Fibroblast of skin of left biceps (primary cell): Measurements from ENCODE around the gene MAPK1.
A peak's percentile ranks its signal among the peaks of the same experiment; 100 is the strongest.
"Not testable (repeated sequence)": the region's sequence is repeated elsewhere in the genome, so short reads cannot be mapped to it uniquely, and the experiment has no call there.

Experiments
- DNase-seq, 2 experiments: peaks; one replicate each; pipeline ENCODE4 v3.0.0-alpha.2; 2013; ENCODE audit warnings: low read depth in 2 of 2

The MAPK1 gene

GRCh38 chr22:21818487-21819182 lies 48.8 kb downstream of the MAPK1 start:
- DNase-seq, result no peak

GRCh38 chr22:21817497-21817853 lies 50.0 kb downstream of the MAPK1 start:
- not testable (repeated sequence) for DNase-seq

GRCh38 chr22:21816787-21817496 lies 50.5 kb downstream of the MAPK1 start:
- peak; percentile 65 to 67 for DNase-seq

DNA sequence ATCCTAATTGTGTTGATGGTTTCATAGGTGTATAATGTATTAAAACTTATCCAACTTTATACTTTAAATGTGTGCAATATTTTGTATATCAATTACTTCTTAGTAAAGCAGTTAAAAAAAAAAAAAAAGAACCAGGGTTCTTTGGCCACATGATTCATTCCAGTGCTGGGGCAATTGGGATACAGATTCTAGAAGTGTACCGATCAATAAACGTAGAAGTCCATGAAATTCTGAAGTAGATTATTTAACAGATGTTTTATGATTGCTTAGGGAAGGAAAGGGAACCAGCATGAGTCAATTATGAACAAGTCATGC lies 51.0 kb downstream of the MAPK1 start:
- DNase-seq, result no peak

GRCh38 chr22:21815958-21816357 lies 51.5 kb downstream of the MAPK1 start:
- no peak for DNase-seq

DNA sequence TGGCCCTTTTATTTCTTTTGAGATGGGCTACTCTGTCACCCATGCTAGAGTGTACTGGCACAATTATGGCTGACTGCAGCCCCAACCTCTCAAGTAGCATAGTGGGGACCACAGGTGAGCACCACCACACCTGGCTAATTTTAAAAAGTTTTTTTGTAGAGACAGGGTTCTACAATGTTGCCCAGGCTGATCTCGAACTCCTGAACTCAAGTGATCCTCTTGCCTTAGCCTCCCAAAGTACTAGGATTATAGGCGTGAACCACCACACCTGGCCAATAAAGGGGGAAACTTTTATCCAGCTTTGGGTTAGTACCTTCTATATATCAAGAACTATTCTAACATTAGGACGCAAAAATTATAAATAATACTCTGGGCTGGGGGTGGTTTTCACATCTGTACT lies 52.1 kb downstream of the MAPK1 start:
- no peak for DNase-seq

DNA sequence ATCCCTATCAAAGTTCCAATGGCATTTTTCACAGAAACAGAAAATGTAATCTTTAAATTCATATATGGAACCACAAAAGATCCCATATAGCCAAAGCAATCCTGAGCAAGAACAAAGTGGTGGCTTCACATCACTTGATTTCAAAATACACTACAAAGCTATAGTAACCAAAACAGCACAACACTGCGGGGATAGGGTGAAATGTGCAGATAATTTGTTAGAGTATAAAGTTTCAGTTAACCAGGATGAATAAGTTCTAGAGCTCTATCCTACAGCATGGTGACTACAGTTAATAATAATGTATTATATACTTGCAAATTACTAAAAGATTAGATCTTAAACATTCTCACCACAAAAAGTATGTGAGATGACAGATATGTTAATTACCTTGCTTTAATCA lies 55.5 kb downstream of the MAPK1 start:
- no peak for DNase-seq

DNA sequence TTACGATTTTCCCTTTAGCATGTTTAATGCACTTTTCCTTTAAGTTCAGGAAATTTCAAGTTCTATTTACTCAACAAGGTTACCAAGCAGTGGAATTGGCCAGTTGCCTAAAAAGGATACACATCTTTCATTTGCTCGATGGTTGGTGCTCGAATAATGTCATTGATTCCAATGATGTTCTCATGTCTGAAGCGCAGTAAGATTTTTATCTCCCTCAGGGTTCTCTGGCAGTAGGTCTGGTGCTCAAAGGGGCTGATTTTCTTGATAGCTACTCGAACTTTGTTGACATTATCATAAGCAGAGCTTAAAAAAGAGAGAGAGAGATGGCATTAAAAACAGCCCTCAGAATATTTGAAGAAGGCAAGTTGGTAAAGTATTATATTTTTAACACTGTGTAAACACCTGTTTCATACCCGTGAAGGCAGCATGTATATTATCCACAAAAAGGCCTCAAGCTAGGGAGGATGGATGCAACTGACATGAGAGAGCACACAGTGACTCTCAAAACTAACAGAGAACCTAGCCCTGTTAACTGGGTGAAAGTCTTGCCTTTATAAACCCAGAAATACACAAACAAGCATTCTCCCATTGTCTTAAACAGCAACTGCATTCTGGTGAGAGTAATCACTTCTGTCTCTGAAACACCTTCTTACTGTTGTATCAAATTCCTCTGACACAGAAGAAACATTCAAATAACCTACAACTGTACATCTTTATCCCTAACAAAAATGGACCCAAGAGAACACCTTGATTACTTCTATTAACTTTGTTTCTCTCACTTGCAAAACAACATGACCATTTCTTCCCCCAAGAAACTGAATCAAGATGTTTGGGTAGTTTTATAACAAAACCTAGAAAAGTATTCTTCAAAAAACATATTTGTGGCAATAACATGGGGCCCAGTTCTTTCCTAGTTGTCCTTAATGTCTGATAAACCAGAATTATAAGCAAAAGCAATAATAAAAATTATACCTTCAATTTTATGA lies 59.6 kb downstream of the MAPK1 start:
- no peak for DNase-seq

DNA sequence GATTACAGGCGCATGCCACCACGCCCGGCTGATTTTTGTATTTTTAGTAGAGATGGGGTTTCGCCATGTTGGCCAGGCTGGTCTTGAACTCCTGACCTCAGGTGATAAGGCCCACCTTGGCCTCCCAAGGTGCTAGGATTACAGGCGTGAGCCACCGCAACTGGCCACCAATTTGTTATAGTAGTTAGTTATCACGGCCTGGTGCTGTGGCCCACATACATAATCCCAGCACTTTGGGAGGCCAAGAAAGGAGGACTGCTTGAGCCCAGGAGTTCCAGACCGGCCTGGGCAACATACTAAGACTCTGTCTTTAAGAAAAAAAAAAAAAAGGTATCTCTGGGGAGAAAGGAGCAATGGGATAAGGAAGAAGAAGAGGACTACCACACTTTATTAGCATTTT lies 62.1 kb downstream of the MAPK1 start:
- not testable (repeated sequence) for DNase-seq

GRCh38 chr22:21803811-21804249 lies 63.6 kb downstream of the MAPK1 start:
- DNase-seq, result no peak

GRCh38 chr22:21802673-21803072 lies 64.8 kb downstream of the MAPK1 start:
- DNase-seq, result no peak

GRCh38 chr22:21802056-21802455 lies 65.4 kb downstream of the MAPK1 start:
- no peak for DNase-seq

GRCh38 chr22:21801304-21801644 lies 66.2 kb downstream of the MAPK1 start:
- not testable (repeated sequence) for DNase-seq

DNA sequence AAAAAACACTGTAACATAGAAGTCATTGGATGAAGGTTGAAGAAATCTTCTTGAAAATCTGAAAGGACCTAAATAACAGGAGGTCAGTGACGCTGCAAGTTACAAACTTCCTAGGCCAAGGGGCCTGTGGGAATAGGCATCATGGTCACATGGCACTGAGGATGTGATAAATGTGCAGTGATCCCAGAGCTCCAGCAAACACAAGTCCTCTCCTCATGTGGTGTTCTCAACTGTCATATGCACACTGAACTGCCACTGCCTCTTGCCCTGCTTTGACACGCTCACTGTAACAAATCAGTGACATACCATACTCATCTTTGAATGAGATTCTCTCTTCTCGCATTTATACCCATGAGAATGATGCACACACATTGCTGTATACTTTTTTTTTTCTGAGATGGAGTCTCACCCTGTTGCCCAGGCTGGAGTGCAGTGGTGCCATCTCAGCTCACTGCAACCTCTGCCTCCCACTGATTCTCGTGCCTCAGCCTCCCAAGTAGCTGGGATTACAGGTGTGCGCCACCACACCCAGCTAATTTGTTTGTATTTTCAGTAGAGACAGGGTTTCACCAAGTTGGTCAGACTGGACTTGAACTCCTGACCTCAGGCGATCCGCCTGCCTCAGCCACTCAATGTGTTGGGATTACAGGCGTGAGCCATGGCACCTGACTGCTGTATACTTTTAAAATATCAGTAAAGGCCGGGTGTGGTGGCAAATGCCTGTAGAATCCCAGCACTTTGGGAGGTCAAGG lies 66.7 kb downstream of the MAPK1 start:
- no peak for DNase-seq

- no peak for DNase-seq
These were observed 69.8 kb downstream of the MAPK1 start for GRCh38 chr22:21797444-21798221.

- no peak for DNase-seq
These were observed 70.6 kb downstream of the MAPK1 start for GRCh38 chr22:21796863-21797262.

DNA sequence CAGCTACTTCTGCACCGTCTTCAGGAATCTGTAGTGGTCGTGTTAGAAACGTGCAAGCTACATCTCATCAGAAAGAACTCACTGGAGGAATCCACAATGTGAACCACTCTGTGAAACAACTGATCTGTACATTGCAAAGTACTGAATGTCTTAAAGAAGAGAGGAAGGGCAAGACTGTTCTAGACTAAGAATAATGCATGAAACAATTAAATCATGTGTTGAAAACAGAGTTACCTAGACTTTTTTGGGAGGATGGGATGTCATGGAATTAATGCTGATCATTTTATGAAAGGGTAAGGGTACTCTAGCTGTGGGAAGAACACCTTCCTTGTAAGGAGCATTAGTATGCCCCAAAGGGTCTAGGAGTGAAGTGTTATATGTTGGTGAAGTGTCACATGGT lies 71.2 kb downstream of the MAPK1 start:
- DNase-seq, result no peak

- DNase-seq, result not testable (repeated sequence)
These were observed 73.7 kb downstream of the MAPK1 start for GRCh38 chr22:21793716-21794115.

- DNase-seq, result no peak
These were observed 75.5 kb downstream of the MAPK1 start for GRCh38 chr22:21791635-21792625.
